SK-N-DZ (cell line): ENCODE results near the gene HABP4.
"Not testable (repeated sequence)": the region's sequence is repeated elsewhere in the genome, so short reads cannot be mapped to it uniquely, and the experiment has no call there.

Experiments used
- DNase-seq: peaks from one replicate; pipeline ENCODE4 v3.0.0-alpha.2; 2015; ENCODE audit warnings: low spot score

The HABP4 gene

DNA sequence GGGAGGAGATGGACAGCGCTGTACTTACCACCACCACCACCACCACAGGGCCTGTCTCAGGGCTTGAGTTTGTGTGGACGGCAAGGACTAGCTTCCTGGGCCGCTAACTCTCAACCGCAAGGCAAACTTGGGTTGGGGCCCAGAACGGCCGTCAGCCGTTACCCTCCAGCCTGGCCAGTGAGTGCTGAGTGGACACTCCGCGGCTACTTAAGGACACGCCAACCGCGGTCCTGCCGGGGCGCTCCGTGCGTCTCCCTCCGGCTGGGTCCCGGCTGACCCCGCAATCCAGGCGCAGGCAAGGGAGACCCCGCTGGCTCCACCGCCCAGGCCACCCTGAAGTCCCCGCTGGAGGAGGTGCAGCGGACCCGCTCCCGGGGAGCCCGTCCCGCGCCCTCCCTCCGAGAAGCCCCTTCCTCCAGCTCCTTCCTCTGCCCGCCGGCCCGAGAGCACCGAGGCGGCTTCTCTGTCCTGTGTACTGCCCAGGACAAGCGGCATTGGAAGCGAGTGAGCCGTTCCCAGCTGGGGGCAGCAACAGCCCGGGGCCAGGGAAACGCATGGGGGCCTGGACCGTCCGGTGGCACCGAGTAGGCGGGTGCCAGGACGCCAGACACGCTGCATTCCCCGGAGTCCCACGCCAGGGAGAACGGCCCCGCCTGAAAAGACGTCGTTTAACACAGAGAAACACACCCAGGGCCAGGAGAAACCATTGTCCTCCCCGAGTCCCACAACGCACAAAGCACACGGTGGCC is 46.6 kb downstream of the HABP4 start:
- no peak for DNase-seq

DNA sequence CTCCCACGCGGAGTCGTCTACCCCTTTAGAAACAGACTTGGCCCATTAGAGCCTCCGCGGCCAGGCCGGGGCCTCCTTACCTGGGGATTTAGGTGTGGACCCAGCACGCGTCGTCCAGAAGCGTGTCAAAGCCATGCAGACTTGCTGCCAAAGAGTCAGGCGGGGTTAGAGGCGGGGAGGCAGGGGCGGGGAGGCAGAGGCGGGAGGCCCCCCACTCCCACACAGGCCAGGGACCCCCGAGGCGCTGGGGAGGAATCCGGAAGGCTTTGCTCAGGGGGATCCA is 47.1 kb downstream of the HABP4 start:
- DNase-seq: no peak

DNA sequence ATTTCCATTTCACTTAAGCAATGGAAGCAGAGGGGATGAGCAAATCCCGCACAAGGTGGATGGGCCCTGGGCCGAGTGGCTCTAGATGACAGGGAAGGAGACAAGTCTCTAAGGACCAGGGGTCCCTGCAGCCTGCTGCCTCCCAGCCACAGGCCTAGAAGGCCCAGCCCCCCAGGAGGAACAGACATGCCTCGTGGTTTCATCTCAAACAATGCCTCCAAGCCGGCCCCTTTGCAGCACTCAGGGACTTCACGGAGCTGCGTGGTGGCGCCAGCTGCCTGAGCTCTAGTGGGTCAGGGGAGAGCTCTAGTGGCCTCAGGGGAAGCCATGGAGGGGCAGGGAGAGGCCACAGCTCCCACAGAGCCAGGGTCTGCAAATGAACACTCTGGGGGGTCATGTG is 48.8 kb downstream of the HABP4 start:
- no peak for DNase-seq

DNA sequence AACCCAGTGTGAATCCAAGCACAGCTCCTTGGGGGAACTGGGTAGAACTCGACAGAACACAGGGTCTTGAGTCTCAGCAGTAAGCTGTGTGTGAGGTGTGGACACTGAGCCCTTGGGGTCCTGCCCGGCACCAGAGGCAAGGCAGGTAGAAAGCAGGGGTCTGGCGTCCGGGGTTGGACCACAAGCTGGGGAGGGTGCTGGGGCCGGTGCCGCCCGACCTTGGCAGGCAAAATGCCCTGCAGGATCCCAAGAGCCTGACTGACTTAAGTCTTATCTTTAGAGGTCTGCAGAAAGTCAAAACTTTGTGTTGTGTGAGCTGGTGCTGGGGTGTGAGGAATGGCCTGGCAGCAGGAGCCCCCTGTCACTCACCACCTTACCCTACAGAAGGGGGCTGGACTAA is 49.3 kb downstream of the HABP4 start:
- DNase-seq: no peak

DNA sequence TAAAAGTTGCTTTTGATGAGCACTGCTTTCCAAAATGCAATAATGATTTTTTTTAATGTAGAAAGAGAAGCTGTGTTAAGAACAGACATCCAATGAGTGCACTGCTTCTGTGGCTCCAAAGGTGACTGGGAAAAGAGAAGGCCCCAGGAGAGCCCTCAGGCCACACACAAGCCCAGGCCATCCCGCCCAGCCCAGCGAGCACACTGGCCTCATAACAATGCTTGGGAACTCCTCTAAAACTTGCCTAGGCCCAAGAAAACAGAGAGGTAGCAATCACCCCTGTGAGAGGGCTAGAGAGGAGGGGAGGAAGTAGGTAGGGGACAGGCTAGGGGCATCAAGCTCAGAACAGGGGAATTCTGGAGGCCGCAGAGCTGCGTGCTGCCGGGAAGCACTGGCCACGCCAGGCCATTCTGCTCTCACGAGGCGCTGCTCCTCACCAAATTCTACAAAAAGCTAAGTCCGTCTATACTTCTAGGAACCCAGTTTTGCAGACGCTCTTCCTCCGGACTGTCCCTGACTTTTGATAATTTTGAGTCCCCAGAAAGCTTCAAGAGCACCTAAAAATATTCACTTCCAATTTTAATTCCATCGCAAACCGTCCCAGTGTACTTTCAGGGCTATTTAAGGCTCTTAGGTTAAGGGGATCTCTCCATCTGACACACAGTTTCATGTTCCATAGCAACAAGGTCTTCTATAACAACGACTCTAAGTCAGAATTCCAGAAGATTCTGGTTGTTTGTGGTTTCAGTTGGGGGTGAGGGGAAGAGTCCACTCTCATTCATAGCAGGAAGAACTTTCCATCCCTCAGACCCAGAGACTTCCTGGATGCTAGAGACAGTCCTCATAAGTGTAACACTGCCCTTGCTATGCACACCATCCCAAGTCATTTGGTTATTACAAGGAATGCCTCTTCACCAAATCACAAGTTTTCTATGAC is 51.0 kb downstream of the HABP4 start:
- DNase-seq: no peak

DNA sequence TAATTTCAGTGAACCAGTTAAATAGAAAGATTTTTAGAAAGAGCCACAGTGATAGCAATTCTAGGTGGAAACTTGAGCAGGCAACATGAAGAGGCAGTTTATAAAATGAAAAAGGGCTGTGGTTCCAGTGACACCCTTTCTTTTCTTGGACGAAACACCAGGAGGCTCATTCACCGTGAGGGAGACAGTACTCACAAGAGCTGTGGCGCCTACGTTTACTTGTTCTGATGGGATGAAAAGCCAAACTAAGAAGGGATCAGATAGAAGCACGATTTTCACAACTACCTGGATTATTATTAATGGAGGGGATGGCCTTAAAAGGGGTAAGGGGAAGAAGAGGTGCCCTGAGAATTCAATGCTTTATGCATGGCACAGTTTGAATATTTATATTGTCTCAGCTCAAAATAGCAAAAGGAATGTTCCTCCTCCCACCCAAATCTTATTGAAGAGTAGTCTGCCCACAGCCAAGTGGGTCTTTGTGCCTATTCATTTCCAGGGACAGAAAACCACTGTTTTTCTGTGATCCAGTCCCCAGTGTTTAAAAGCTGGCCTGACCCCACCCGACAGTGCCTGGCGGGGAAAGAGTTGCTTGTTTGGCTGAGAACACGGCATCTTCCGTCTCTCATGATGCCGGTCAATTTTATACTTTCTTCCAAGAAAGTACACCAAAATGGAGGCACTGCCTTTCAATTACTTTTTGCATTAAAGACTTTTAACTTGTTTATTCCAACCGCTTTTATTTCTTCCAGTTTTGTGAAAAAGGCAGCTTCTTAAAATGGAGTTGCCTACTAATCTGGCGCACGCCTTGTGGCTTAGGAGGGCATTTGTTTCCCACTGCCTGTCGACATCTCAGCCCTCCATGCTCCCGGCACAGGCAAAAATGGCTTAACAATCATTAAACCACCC is 51.9 kb downstream of the HABP4 start:
- DNase-seq: no peak

DNA sequence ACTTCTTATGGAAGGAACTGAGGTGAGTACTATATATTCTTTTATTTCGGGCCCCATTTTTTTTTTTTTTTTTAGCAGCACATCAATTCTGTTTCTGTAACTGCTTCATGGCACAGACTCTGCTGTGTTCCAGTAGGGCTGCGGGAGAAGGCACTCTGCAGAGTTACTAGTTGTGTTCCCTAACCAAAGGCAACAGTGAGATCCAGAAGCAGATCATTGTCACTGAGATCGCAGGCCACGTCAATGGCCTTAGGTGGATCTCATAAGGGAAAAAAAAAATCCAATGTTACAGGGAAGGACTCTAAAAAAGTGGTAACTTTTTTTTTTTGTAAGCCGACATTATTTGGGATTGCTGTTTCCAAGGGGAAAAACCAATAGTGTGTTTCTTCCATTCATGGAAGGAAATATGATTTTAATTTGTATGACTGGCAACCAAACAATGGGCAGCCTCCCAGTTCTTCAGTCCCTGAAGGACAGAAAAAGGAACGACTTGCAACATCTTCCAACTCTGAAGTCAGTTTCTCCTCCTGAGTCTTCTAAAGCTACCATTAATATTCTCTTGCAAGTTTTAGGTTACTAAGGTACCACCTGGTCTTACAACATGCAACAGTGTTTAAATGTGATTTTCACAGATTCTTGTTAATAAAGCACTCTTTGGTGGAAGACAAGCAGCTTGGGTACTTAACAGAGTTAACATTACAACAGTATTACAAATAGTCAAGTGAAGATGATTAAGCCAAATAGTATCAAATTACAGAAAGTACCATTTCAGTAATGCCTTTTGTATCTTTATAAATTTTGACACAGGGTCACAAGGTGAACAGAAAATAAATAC is 52.8 kb downstream of the HABP4 start:
- DNase-seq: no peak

DNA sequence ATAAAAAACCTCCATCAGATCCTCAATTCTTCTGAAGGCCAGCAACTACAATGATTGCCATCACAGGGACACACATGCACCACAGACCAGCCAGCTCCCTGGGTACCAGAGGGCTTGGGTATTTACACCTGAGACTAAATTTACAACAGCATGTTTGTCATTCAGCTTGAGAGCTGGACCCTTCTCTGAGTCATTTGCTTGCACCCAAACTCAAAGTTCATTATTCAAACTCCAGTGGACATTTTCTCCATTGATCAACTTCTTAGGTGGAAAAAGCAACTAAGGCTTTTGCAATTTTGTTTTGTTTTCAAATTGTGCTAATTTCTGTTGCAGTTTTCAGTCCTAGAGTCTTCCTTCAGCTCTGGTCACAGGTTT is 53.4 kb downstream of the HABP4 start:
- not testable (repeated sequence) for DNase-seq

DNA sequence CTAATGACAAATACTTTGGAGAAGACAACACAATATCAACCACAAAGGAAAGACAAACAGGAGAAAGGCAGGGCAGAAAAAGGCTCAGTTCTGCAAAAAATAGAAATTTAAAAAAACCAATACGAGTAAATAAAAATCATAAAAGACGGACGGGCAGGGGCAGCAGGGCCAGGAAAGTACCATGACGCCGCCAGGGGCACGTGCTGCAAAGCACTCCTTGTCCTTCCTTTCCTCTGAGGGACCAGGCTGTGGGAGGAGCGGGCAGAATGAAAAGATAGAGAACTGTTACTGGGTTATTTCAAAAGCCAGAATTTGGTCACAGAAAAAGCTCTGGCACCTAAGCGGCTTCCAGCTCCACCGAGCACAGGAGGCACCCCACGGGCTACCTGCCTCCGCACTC is 53.9 kb downstream of the HABP4 start:
- no peak for DNase-seq

DNA sequence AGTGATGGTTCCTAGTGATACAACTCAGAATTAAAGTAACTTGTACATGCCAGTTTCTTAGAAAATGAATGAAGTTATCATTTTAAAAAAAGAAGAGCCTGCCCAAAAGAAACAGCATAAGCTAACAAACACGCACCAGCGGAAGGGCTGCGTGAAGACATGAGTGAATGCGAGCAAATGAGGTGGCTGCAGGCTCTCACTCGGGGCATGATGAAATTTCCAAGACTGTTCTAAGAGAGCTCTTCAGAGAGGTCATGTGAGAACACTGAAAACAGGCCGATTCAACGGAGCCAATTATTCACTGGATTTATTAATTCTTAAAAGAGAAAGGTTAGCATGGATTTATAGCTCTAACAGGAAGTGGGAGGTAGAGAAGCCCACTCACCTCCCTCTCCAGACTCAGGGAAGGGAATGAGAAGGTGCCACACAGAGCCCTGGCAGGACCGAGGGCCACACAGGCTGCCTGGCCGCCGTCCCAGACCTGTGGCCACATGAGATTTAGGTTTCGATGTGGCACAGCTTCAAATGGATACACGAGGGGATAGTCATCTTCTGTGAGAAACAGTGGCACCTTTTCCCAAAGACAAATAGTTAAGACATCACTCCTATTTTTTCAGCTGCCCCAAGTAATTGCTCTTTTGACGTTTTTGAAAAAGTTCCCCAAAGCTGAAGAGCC is 55.5 kb downstream of the HABP4 start:
- DNase-seq: no peak

DNA sequence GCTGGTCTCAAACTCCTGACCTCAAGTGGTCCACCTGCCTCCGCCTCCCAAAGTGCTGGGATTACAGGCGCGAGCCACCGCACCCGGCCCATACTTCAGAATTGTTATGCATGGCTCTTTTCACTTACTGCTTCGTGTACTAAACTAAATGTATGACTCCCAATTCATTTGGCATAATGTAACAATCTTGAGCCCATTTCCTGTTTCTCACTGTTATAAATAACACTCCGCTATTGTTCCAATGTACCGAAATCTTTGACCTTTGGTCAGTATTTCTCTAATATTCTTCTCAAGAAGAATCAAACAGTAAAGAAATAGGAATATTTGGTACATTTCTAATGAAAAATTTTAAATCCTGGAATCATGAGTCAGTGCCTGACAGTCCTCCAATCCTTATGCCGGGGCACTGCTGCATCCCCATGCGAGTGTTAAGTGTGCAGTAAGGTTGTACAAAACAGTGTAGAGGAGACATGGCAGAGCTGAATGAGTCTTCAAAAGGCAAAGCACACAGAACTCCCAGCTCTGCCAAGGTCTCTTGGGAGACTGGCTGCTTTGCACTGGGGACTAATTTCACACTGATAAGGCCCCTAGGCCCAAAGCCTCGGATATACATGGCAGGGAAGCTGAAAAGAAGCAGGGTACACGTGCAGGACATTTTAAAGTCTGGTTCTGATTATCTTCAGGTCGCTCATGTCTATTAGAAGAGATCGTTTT is 58.4 kb downstream of the HABP4 start:
- peak; percentile 26 for DNase-seq

DNA sequence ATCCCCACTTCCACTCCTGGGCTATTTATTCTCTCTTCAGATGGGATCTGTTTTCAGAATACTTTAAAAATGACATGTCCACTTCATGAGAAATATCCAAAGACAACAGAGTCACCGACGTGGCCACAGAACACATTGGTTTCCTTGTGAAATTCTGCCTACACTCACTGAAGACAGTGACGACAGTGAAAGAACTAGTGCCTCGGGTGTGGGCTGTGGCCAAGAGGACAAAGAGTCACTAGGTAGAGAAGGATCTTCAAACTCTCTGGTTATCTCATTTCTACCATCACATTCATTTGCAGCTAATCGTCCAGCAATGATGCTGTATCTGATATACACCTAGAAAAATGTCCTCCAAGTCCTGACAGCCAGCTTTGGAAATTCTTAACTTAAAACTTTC is 59.1 kb downstream of the HABP4 start:
- DNase-seq: no peak

DNA sequence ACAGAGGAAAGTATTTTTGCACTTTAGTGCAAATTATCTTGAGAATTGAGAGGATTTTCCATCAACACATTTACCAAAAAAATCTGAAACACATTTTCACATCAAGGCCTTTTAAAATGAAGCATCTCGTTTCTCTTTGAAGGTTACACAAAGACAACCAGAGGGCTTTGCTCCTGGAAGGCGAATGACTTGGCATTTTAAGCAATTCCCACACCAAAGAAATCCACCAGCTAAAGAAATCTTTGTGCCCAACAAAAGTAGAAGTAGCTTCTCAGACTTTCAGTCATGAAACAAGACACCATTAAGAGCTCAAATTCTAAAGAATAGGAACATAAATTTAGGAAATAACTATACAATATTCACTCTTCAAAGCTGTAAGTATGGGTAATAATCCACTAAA is 59.9 kb downstream of the HABP4 start:
- no peak for DNase-seq

DNA sequence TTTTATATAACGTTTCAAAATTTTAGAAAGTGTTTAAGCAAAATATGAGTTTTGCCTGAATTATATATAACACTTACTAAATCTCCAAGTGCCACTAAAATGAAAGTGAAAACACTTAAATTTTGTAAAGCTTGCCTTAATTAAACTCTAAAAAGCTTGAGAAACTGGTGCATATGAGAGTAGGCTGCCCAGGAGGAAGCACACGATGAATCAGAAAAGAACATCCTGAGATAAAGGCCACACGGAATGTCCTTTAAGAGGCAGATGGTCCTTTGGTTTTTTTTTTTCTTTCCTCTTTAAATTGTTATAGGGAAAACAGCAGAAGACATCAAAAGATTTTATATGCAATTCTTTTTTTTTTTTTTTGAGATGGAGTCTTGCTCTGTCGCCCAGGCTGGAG is 60.3 kb downstream of the HABP4 start:
- DNase-seq: no peak

DNA sequence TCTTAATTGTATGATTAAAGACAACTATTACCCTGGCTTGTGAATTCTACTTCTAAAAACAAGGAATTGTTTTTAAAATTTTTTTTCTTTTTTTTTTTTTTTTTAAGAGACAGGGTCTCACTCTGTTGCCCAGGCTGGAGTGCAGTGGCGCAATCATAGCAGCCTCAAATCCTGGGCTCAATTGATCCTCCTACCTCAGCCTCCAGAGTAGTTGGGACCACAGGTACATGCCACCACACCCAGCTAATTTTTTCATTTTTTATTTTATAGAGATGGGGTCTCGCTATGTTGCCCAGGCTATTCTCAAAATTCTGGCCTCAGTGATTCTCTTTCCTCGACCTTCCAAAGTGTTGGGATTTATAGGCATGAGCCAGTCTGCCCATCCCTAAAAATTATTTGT is 62.3 kb downstream of the HABP4 start:
- DNase-seq: no peak

DNA sequence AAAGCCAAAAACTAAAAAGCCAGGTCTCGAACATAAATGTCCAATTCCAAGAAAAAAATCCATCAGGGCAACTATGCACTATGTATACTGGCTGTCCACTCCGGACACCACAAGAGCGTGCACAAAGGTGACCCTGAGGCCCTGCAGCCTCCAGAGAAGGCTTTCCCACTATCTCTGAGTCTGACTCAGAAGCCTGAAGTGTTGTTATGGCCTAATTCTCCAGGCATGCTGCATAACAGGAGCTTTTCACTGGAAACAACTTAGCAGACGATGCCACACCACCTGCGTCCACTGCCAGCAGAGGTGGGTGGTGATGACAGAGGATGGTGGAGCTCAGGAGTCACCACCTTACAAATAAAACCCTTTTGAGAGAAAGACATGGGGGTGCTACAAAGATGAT is 63.7 kb downstream of the HABP4 start:
- no peak for DNase-seq

DNA sequence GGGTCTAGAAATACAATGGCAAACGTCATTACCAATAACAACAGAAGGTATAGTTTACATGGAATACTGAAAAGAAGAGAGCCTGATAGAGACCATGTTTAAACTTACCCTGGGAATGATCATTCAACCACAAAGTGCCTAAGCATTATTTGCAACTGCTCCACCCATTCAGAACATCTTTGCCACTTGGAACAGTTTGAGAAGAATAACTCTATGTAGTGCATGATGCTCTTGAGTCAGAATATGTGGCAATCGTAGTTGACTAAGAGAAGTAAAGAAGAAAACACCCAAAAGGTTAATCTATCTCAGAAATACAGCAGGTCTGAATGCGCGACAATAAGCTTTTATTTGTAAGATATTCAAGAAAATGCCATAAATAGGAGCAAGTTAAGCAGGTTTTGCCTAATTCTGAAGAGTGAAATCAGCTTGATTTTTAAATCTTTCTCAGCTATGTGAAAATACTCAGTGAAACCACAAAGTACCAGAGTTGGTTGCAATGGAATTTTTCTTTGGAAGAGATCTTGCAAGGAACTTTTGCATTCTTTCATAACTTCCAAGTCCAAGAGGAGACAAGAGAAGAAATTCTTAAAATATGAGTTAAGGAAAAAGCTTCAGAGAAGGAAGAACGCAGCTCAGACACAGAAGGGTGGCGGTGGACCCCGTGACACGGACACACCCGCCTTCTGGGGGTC is 64.3 kb downstream of the HABP4 start:
- DNase-seq: no peak

DNA sequence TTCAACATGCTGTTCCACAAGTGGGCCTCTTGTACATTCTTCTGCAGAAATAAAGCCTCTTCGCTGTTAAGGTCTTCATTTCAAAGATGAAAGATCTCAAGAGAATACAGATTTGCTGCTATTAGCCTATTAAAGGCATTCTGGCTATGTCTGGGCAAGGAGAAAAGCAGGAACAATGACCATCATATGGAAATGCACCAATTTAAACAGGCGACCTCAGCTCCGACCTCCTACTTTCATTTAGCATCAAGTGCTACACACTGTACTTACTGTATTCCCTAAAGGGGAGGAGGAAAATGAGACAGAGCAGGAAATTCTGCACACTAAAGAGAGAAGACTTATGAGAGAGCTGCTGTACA is 64.8 kb downstream of the HABP4 start:
- DNase-seq: no peak

DNA sequence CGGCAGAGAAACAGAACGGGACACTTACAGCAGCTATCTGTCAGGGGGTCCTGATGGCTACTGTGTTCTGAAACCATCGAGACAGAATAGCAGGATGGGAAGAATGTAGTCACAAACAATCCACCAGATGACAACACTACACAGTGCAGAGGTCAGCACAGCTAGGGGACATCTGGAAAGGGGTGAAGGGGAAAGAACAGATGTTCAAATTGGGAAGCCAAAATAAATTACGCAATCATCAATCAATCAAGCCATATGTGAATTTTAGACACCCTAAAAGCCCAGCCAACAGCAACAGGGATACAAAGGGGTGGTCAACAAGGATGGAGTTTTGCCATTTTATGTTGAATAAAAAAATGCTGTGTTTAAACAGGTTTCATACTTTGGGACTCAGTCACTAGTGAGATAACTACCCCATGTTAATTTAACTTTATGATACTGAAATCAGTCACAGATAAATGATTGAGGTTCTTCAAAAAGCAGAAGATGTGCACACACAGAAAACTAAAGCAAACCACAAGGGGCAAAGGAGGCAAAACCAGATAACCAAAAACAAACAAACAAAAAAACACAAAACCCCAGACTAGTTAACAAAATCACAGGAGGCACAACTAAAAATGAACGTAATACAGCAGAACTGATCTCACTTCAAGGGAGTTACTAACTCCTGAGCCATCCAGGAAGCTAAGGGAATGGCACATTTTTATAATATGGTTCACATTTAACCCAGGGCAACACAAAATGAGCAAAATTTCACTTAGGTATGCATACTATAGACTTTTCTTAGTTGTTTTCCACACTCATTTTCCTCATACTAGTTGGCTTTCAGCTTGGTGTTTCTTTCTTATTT is 65.9 kb downstream of the HABP4 start:
- DNase-seq: no peak
